Measurements from ENCODE around the gene SOCS4.

- no peak for TF ChIP-seq CTCF (conservative IDR thresholded peaks at IDR 0.05; ENCODE audit: low read depth, low read length)
- no peak for TF ChIP-seq EZH2 (IDR thresholded peaks at IDR 0.05; ENCODE audit: borderline replicate concordance, low read depth, low read length, poor library complexity, severe bottlenecking)
Measured at GRCh38 chr14:55088356-55088755, 61.3 kb downstream of the SOCS4 start.

All from A673 (cell line).